Measurements from ENCODE around the gene DLX6.

DNA sequence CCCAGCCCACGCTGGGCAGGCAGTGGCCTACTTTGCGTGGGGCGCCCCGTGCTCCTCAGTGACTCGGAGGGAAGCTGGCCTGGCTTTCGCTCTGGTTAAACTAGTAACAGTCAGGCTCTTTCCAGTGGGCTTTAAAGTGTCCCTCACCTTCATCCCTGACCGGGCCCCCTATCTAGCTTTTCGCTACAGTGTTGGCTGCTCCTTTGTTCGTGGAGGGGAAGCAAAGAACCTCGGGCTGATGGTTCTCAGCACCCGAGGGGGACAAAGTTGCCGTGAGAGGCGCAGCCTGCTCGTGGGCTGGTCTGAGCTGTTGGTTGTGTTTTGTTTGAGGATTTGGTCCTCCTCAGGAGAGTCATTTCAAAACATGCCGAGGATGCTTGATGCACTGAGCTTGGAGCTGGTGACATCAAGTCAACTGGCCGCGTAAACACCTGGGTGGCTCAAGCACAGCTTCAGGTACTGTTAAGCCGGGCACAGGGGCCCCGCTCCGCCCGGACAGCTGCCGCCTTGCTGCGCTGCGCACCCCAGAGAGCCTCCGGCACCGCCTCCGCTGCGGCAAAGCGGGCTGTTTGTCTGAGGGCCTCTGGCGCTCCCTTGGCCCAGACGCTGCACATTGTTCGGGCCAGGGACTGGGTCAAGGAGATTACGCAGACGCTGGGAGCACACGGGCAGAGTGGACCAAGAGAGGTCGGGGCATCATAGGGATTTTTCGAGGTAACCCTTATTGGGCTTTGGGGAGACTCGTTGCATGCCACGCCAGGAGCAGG is 1.6 kb downstream of the DLX6 start:
- TF ChIP-seq, protein P1, sequence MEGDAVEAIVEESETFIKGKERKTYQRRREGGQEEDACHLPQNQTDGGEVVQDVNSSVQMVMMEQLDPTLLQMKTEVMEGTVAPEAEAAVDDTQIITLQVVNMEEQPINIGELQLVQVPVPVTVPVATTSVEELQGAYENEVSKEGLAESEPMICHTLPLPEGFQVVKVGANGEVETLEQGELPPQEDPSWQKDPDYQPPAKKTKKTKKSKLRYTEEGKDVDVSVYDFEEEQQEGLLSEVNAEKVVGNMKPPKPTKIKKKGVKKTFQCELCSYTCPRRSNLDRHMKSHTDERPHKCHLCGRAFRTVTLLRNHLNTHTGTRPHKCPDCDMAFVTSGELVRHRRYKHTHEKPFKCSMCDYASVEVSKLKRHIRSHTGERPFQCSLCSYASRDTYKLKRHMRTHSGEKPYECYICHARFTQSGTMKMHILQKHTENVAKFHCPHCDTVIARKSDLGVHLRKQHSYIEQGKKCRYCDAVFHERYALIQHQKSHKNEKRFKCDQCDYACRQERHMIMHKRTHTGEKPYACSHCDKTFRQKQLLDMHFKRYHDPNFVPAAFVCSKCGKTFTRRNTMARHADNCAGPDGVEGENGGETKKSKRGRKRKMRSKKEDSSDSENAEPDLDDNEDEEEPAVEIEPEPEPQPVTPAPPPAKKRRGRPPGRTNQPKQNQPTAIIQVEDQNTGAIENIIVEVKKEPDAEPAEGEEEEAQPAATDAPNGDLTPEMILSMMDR (IDR thresholded peaks at IDR 0.05), result no peak
- no peak for TF ChIP-seq POLR2AphosphoS5 (IDR thresholded peaks at IDR 0.05)
- TF ChIP-seq POLR2A (IDR thresholded peaks at IDR 0.05), result no peak
- no peak for TF ChIP-seq EP300 (IDR thresholded peaks at IDR 0.05; ENCODE audit: low read depth)

All from transverse colon (tissue), 4 donors.